HCT116 (cell line): Measurements from ENCODE around the gene PLXDC1. TPM values are rescaled to one million over a fixed set of nuclear protein-coding genes. Genes with fewer than 3 reads are reported as not detected.

Source experiments
- ATAC-seq: fragments of 200-7000 bp; cut with Tn5 transposase; 2 replicates; pipeline ENCODE4 v1.9.1; 2020; ENCODE audit warnings: mild to moderate bottlenecking, moderate library complexity
- BruUV-seq: library from RNA; stranded (reverse); fragments of 400-500 nt; replicated peaks from 2 replicates; lab custom pipeline; 2021; lab: Mats Ljungman, UMichigan
- CTCF ChIA-PET: fragments of 300-600 bp; sonication (Branson Sonifier 250); formaldehyde crosslinking; loops from one replicate; lab custom pipeline; 2021; ENCODE audit warnings: antibody characterized with exemption; lab: Charles Lee
- POLR2A ChIA-PET: fragments of 300-600, 350-600 bp; sonication (Branson Sonifier 250); formaldehyde crosslinking; loops from one replicate; lab custom pipeline; 2021; ENCODE audit warnings: antibody characterized with exemption; lab: Charles Lee
- RAD21 ChIA-PET, 2 experiments: fragments of 300-600 bp; sonication (Branson Sonifier 250); formaldehyde crosslinking; loops; one replicate each; lab custom pipeline; 2023; ENCODE audit warnings: low total read pairs in 2 of 2; ENCODE audit not compliant: uncharacterized antibody in 2 of 2, unreplicated experiment in 2 of 2, low non-redundant PET in 1 of 2; lab: Charles Lee
- DNase-seq: peaks from one replicate; pipeline ENCODE4 v3.0.0-alpha.2; 2010; ENCODE audit warnings: low read depth, low spot score
- H2AFZ ChIP-seq: fragments of 200-600 bp; shearing (Covaris generic), sonication (generic); 2 replicates; pipeline ENCODE4 v1.6.1; 2017; ENCODE audit warnings: low read depth, mixed run types, mixed read lengths, antibody characterized with exemption, low read length; ENCODE audit not compliant: poor library complexity, severe bottlenecking
- H3K27ac ChIP-seq: 2 replicates; pipeline ENCODE4 v1.5.1; 2012; ENCODE audit warnings: low read depth, low read length
- H3K27me3 ChIP-seq: fragments of 200-600 bp; sonication (generic); 2 replicates; pipeline ENCODE4 v1.6.1; 2016; ENCODE audit warnings: mixed run types, low read length, mixed read lengths; ENCODE audit not compliant: insufficient read depth
- H3K36me3 ChIP-seq, 2 experiments: fragments of 200-500 bp in 1 of 2; fragments of 200-600 bp in 1 of 2; sonication (Bioruptor generic) in 1 of 2; sonication (generic) in 1 of 2; 2 replicates each; pipeline versions ENCODE4 v1.5.1 to v1.6.1; 2014 to 2016; ENCODE audit warnings: low read length in 2 of 2, inconsistent platforms in 1 of 2, mixed read lengths in 1 of 2, mixed run types in 1 of 2; ENCODE audit not compliant: insufficient read depth in 2 of 2, control insufficient read depth in 1 of 2
- H3K4me1 ChIP-seq, 2 experiments: fragments of 200-600 bp in 1 of 2; sonication (generic) in 1 of 2; 2 replicates each; pipeline versions ENCODE4 v1.5.1 to v1.6.1; 2012 to 2017; ENCODE audit warnings: low read length in 2 of 2, inconsistent platforms in 1 of 2, mild to moderate bottlenecking in 1 of 2, mixed read lengths in 1 of 2, mixed run types in 1 of 2, moderate library complexity in 1 of 2; ENCODE audit not compliant: insufficient read depth in 2 of 2, control insufficient read depth in 1 of 2
- H3K4me2 ChIP-seq: fragments of 200-600 bp; sonication (generic); 2 replicates; pipeline ENCODE4 v1.6.1; 2017; ENCODE audit warnings: mixed run types, low read length, mixed read lengths
- H3K4me3 ChIP-seq, 2 experiments: fragments of 200-600 bp in 1 of 2; sonication (generic) in 1 of 2; replicated peaks in 1 of 2; 2 replicates each; pipeline ENCODE4 v1.5.1; 2011 to 2016; ENCODE audit warnings: low read length in 2 of 2, control low read depth in 1 of 2, low read depth in 1 of 2, mild to moderate bottlenecking in 1 of 2, mixed read lengths in 1 of 2, mixed run types in 1 of 2
- H3K79me2 ChIP-seq: fragments of 200-600 bp; sonication (generic); 2 replicates; pipeline ENCODE4 v1.6.1; 2017; ENCODE audit warnings: mild to moderate bottlenecking, mixed run types, low read length, moderate library complexity, mixed read lengths; ENCODE audit not compliant: insufficient read depth
- H3K9ac ChIP-seq: fragments of 200-600 bp; sonication (generic); 2 replicates; pipeline ENCODE4 v1.6.1; 2016; ENCODE audit warnings: low read length, mixed read lengths
- H3K9me2 ChIP-seq: fragments of 200-600 bp; sonication (generic), shearing (Covaris generic); 2 replicates; pipeline ENCODE4 v1.6.1; 2017; ENCODE audit warnings: mixed run types, mild to moderate bottlenecking, moderate library complexity; ENCODE audit not compliant: insufficient read depth
- H3K9me3 ChIP-seq, 2 experiments: fragments of 200-500 bp in 1 of 2; fragments of 200-600 bp in 1 of 2; sonication (Bioruptor generic) in 1 of 2; sonication (generic) in 1 of 2; 2 replicates each; pipeline ENCODE4 v1.6.1; 2014 to 2017; ENCODE audit warnings: low read length in 2 of 2, mixed read lengths in 2 of 2, inconsistent platforms in 1 of 2, low read depth in 1 of 2, mild to moderate bottlenecking in 1 of 2, mixed run types in 1 of 2, moderate library complexity in 1 of 2; ENCODE audit not compliant: control insufficient read depth in 1 of 2, insufficient read depth in 1 of 2
- H4K20me1 ChIP-seq: fragments of 200-600 bp; sonication (generic), shearing (Covaris generic); 2 replicates; pipeline ENCODE4 v1.6.1; 2017; ENCODE audit warnings: mixed run types, mild to moderate bottlenecking, moderate library complexity; ENCODE audit not compliant: insufficient read depth
- YY1 ChIP-seq: IDR thresholded peaks from 2 replicates; pipeline ENCODE4 v1.6.1; 2011; ENCODE audit warnings: low read length, low read depth, moderate library complexity, mild to moderate bottlenecking; ENCODE audit not compliant: insufficient replicate concordance; ENCODE audit errors: extremely low read depth
- intact Hi-C: fragments of 100-400 bp; cut with micrococcal nuclease; formaldehyde crosslinking; loops from 2 replicates; pipeline ENCODE4 v1.10.0; 2022
- total RNA-seq: library from RNA; stranded (reverse); gene quantifications from one replicate; pipeline ENCODE4 v1.2.1, GENCODE V29; 2021; ENCODE audit not compliant: unreplicated experiment
- TF ChIP-seq, protein P1 (sequence below): IDR thresholded peaks from 2 replicates; pipeline ENCODE4 v1.6.1; 2012; ENCODE audit warnings: low read depth
- TF ChIP-seq, protein P2 (sequence below), 3 experiments: fragments of 200-600 bp in 1 of 3; sonication (generic) in 1 of 3; IDR thresholded peaks in 2 of 3; conservative IDR thresholded peaks in 1 of 3; 2 replicates each; pipeline ENCODE4 v1.5.1; 2012 to 2017; ENCODE audit warnings: low read depth in 2 of 3, low read length in 2 of 3, antibody characterized with exemption in 1 of 3, borderline replicate concordance in 1 of 3, control low read depth in 1 of 3, mild to moderate bottlenecking in 1 of 3, mixed read lengths in 1 of 3, mixed run types in 1 of 3, moderate library complexity in 1 of 3; ENCODE audit not compliant: insufficient read depth in 1 of 3

Gene PLXDC1
- total RNA-seq, 1 experiment from 2014 or later = 1.8 TPM

DNA sequence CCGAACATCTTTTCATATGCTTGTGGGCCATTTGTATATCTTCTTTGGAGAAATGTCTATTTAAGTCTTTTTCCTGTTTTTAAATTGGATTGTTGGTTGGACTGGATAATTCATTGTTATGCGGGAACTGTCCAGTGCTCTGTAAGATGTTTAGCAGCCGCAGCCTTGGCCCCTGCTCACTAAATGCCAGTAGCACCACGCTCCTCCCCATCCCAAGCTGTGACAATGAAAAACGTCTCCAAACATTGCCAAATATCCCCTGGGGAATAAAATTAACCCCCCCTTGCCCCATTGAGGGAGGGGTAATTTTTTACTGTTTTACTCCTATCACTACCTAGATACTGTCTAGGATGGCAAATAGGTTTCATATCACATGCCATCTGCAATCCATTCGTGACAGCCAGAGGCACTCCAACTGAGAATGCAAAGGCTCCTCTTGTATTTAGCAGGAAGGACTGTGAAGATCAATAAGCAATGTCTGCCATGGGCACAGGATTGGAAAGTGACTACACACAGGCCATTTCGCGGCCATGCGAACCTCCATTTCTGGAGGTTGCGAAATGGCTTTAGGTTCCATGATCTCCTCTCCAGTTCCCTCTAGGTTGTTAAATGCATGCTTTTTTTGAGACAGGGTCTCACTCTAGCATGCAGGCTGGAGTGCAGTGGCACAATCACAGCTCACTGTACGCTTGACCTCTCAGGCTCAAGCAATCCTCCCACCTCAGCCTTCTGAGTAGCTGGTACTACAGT, 9.3 kb downstream of the PLXDC1 start (continued):
- TF ChIP-seq, protein P1, sequence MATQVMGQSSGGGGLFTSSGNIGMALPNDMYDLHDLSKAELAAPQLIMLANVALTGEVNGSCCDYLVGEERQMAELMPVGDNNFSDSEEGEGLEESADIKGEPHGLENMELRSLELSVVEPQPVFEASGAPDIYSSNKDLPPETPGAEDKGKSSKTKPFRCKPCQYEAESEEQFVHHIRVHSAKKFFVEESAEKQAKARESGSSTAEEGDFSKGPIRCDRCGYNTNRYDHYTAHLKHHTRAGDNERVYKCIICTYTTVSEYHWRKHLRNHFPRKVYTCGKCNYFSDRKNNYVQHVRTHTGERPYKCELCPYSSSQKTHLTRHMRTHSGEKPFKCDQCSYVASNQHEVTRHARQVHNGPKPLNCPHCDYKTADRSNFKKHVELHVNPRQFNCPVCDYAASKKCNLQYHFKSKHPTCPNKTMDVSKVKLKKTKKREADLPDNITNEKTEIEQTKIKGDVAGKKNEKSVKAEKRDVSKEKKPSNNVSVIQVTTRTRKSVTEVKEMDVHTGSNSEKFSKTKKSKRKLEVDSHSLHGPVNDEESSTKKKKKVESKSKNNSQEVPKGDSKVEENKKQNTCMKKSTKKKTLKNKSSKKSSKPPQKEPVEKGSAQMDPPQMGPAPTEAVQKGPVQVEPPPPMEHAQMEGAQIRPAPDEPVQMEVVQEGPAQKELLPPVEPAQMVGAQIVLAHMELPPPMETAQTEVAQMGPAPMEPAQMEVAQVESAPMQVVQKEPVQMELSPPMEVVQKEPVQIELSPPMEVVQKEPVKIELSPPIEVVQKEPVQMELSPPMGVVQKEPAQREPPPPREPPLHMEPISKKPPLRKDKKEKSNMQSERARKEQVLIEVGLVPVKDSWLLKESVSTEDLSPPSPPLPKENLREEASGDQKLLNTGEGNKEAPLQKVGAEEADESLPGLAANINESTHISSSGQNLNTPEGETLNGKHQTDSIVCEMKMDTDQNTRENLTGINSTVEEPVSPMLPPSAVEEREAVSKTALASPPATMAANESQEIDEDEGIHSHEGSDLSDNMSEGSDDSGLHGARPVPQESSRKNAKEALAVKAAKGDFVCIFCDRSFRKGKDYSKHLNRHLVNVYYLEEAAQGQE = no peak

DNA sequence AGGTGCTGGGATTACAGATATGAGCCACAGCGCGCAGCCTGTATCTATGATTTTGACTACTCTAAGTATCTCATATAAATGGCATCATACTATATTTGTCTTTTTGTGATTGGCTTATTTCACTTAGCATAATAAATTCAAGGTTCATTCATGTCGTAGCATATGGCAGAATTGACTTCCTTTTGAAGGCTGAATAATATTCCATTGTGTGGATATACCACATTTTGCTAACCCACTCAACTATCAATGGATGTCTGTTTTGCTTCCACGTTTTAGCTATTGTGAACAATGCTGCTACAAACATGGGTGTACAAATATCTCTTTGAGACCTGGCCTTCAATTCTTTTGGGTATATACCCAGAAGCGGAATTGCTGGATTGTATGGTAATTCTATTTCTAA, 10.1 kb downstream of the PLXDC1 start:
- peaks cover 5 to 12% of the 10 kb centered on the region in 2 experiments; a peak in 3 of 4 replicates for H3K4me1 ChIP-seq
- CTCF ChIA-PET = interaction anchor here (1.6 kb wide), 1 partner anchor 158 kb away, joined by 4 read pairs; no protein-coding TSS in a partner anchor
- BruUV-seq = no TSS peak
- no peak overlapping the region for H2AFZ ChIP-seq
- H3K9me3 ChIP-seq = no peaks in the 10 kb centered on the region
- ATAC-seq (no peak), DNase-seq (no peak)
- RAD21 ChIA-PET = no interaction called here
- H3K4me2 ChIP-seq = no peak overlapping the region
- no peaks in the 10 kb centered on the region for H3K79me2 ChIP-seq
- no peaks in the 10 kb centered on the region for H3K36me3 ChIP-seq
- H3K4me3 ChIP-seq = no peak overlapping the region
- no peak overlapping the region for H3K9ac ChIP-seq
- H3K9me2 ChIP-seq = no peaks in the 10 kb centered on the region
- H3K27me3 ChIP-seq = no peaks in the 10 kb centered on the region
- H3K27ac ChIP-seq = no peak overlapping the region
- no peak for TF ChIP-seq YY1
- TF ChIP-seq, protein P2, sequence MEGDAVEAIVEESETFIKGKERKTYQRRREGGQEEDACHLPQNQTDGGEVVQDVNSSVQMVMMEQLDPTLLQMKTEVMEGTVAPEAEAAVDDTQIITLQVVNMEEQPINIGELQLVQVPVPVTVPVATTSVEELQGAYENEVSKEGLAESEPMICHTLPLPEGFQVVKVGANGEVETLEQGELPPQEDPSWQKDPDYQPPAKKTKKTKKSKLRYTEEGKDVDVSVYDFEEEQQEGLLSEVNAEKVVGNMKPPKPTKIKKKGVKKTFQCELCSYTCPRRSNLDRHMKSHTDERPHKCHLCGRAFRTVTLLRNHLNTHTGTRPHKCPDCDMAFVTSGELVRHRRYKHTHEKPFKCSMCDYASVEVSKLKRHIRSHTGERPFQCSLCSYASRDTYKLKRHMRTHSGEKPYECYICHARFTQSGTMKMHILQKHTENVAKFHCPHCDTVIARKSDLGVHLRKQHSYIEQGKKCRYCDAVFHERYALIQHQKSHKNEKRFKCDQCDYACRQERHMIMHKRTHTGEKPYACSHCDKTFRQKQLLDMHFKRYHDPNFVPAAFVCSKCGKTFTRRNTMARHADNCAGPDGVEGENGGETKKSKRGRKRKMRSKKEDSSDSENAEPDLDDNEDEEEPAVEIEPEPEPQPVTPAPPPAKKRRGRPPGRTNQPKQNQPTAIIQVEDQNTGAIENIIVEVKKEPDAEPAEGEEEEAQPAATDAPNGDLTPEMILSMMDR (IDR thresholded peaks at IDR 0.05 in 2 of 3, conservative IDR thresholded peaks at IDR 0.05 in 1 of 3; ENCODE audit: borderline replicate concordance in 1 of 3, insufficient read depth in 1 of 3, low read depth in 2 of 3, low read length in 2 of 3) = no peak
- H4K20me1 ChIP-seq = no peaks in the 10 kb centered on the region
- POLR2A ChIA-PET = no interaction called here
- intact Hi-C loops = no loop called here
